ENCODE measurements around the gene GRAMD4. TPM values are rescaled to one million over a fixed set of nuclear protein-coding genes. Genes with fewer than 3 reads are reported as not detected.

The GRAMD4 gene
- total RNA-seq, 2 experiments from 2014 or later, result 41.2 to 42.1 TPM

DNA sequence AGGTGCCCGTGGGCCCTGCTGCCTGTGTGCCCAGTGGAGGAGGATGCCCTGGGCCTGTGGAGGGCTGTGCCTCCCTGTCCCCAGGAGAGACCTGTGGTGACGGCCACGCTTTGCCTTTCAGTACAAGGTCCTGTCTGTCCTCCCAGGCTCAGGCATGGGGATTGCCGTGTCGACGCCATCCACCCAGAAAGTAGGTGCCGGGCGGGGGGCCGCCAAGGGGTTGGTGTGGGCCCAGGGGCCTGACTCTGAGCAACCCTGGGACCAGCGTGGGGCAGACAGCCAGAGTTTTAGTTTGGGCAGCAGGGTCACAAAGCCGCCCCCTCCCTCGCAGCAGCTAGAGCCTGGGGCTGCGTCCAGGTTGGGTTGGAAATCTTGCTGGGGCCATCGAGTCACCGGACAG, 56.3 kb downstream of the GRAMD4 start:
- ChIA-PET POLR2A (no interaction called here), CTCF (no interaction called here)
- no peaks in the 10 kb centered on the region for H3K9me3 Mint-ChIP-seq (ENCODE audit: insufficient read depth)
- ATAC-seq, result no peak
- H3K27ac Mint-ChIP-seq, result peak overlapping the region; percentile 15
- no peaks in the 10 kb centered on the region for H3K36me3 Mint-ChIP-seq (ENCODE audit: low read depth)
- peaks cover 35% of the 10 kb centered on the region for H3K4me1 Mint-ChIP-seq (ENCODE audit: low read depth)
- no peak overlapping the region for H3K4me3 Mint-ChIP-seq
- no peaks in the 10 kb centered on the region for H3K27me3 Mint-ChIP-seq (ENCODE audit: low read depth)
- DNase-seq, result no peak

DNA sequence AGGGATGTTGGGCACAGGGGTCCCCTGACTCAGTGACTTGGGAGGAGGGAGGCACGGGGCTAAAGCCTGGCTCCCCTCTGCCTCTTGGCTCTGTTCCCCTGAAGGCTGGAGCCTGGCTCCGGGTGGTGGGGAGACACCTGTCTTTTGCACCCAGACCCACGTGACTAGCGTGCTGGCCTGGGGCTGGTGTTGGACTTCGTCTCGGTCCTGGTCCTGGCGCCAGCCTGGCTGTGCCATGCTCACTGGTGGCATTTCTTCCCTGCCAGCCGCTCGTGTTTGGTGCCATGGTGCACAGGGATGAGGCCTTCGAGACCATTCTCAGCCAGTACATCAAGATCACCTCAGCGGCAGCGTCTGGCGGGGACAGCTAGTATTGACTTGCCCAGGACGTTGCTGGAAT, 56.7 kb downstream of the GRAMD4 start:
- POLR2A ChIA-PET, result no interaction called here
- Mint-ChIP-seq H3K27me3 (ENCODE audit: low read depth) (no peaks in the 10 kb centered on the region), H3K4me3 (no peak overlapping the region), H3K36me3 (ENCODE audit: low read depth) (no peaks in the 10 kb centered on the region), H3K4me1 (ENCODE audit: low read depth) (peaks cover 35% of the 10 kb centered on the region), H3K9me3 (ENCODE audit: insufficient read depth) (no peaks in the 10 kb centered on the region), H3K27ac (no peak overlapping the region)
- no peak for ATAC-seq
- DNase-seq, result no peak
- CTCF ChIA-PET, result no interaction called here

DNA sequence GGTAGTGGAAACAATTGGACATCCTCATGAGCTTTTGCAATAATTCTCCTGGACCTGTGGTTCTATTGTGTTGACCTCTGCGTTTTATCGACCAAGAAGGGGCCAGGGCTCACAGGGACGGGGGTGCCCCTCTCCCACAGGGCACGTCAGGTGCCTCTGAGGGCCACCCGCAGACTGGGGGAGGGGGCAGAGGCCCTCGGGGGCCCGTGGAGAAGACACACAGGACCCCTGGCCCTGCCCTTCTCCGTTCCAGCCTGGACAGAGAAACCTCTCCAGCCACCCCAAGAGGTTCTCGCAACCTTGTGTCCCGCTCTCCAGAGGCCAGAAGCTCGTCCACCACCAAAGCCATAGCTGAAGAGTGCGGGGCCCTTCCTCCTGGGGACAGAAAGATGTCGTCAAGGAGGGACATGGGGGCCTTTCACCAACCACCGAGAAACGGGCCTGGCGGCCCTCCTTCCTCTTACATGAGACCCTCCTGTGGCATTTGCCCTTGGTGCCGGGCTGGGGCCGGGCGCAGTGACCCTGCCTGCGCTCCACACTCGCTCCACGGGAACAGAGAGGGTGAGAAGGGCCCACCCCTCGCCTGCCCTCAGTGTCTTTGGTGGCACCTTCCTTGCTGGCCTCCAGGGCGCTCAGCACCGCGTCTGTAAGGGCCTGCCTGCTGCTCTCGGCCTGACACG, 57.3 kb downstream of the GRAMD4 start:
- no peaks in the 10 kb centered on the region for H3K9me3 Mint-ChIP-seq (ENCODE audit: insufficient read depth)
- H3K36me3 Mint-ChIP-seq (ENCODE audit: low read depth), result no peaks in the 10 kb centered on the region
- no peak for ATAC-seq
- ChIA-PET POLR2A (no interaction called here), CTCF (no interaction called here)
- peaks cover 35% of the 10 kb centered on the region for H3K4me1 Mint-ChIP-seq (ENCODE audit: low read depth)
- H3K4me3 Mint-ChIP-seq, result no peak overlapping the region
- H3K27me3 Mint-ChIP-seq (ENCODE audit: low read depth), result no peaks in the 10 kb centered on the region
- DNase-seq, result no peak
- H3K27ac Mint-ChIP-seq, result peak overlapping the region; percentile 58

DNA sequence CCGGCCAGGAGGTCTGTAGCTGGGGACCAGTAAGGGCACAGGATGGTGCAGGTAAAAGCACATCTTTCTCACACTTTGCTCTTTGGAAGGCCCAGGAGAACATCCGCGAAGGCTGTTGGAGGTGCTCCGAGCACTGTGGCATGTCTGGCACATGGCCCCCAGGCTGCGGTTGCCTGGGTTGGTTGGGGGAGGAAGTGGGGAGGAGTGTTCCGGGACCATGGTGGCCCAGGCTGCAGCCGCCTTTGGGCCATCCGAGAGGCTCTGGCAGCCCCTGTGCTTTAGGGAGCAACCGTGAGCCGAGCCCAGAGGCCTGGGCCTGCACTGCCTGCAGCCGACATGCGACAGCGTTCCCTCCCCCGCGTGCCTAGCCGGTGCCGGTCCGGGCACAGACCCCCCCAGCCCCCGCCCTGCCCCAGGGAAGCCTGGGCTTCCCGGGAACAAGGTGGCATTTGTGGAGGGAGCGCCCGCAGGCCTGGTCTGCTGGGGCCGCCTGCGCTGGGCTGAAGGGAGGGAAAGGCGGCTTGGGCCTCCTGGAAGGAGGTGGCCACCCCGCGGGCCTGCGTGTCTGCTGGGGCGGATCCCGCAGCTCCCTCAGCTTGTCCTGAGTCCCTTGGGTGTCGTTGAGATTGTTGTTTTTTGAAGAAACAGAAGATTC, 57.9 kb downstream of the GRAMD4 start:
- H3K36me3 Mint-ChIP-seq (ENCODE audit: low read depth), result no peaks in the 10 kb centered on the region
- H3K27me3 Mint-ChIP-seq (ENCODE audit: low read depth), result no peaks in the 10 kb centered on the region
- no peaks in the 10 kb centered on the region for H3K9me3 Mint-ChIP-seq (ENCODE audit: insufficient read depth)
- H3K4me3 Mint-ChIP-seq, result no peak overlapping the region
- peak overlapping the region; percentile 58 for H3K27ac Mint-ChIP-seq
- DNase-seq, result peak; percentile 32
- ATAC-seq, result no peak
- peaks cover 28% of the 10 kb centered on the region for H3K4me1 Mint-ChIP-seq (ENCODE audit: low read depth)
- ChIA-PET POLR2A (no interaction called here), CTCF (interaction anchor here (1.1 kb wide), 1 partner anchor 114 kb away, joined by 3 read pairs; no protein-coding TSS in a partner anchor)

DNA sequence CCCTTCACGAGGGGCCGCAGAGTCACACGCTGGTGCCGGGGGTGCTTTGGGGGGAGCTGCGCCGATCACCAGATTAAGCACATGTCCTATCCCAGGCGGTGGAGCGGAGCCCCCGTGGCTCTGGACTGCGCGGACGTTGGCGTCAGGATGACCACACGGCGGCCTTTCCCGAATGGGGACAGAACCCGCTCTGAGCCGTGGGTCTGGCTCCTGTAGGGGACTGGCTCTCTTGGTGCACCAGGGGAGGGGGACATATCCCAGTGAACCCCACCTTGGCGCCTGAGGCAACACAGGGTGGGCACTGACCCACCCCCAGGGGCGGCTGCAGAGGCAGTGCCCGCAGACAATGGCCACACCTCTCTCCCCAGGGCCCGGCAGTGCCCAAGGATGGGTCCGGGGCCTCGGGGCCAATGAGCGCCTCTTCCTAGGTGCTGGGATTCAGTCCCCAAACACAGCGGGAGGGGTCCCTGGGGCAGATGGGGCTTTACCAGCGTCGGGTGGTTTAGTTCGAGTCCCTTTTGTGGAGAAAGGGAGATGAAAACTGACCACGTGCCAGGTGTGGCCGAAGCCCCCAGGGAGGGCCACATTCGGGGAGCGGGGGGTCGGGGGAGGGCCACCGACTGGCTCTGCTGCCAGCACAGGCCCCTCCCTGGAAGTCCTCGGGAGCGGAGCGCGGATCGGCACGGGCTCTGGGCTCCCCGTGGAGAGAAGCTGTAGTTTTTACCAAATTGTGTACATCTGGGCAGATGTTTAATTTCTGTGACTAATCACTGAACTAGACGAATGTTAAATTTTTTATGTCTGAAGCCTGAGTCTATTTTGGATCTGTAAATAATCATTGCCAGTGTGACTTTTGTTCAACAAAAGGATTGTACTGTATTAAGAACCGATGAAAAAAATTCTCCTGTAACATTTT, 58.9 kb downstream of the GRAMD4 start:
- Mint-ChIP-seq H3K36me3 (ENCODE audit: low read depth) (no peaks in the 10 kb centered on the region), H3K27ac (no peak overlapping the region)
- CTCF ChIA-PET, result interaction anchor here (1.1 kb wide), 1 partner anchor 115 kb away, joined by 3 read pairs; no protein-coding TSS in a partner anchor

DNA sequence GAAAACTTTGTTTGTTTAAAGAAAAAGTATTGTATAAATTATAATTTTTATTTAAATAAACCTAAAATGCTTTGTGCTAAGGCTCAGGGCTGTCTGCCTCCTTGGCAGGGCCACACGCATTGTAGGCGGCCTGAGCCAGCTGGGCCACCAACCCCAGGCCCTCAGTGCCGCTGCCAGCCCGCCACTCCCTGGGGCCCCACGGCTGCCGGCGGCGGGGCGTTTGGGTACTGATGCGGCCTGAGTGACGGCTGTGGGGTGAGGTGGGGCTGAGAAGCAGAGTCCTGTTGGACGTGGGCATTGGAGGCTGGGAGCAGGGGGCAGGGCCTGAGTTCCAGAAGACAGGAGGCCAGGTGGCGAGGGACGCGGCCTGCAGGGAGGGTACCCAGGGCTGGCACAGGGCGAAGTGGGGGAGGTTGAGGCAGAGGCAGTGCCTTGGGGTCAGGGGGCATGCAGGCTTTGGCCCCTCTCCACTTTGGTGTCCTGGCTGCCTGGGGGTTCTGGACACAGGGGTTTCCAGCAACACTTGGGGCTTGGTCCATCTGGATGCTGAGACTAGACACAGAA, 59.6 kb downstream of the GRAMD4 start:
- ATAC-seq, result no peak
- Mint-ChIP-seq H3K9me3 (ENCODE audit: insufficient read depth) (no peaks in the 10 kb centered on the region), H3K36me3 (ENCODE audit: low read depth) (no peaks in the 10 kb centered on the region), H3K27ac (no peak overlapping the region), H3K4me3 (no peak overlapping the region), H3K27me3 (ENCODE audit: low read depth) (no peaks in the 10 kb centered on the region), H3K4me1 (ENCODE audit: low read depth) (peaks cover 12% of the 10 kb centered on the region)
- CTCF ChIA-PET, result no interaction called here
- no peak for DNase-seq
- POLR2A ChIA-PET, result no interaction called here

More for the DNA sequence above, 58.9 kb downstream of the GRAMD4 start:
- ATAC-seq (no peak), DNase-seq (no peak)
- no peaks in the 10 kb centered on the region for H3K9me3 Mint-ChIP-seq (ENCODE audit: insufficient read depth)
- H3K27me3 Mint-ChIP-seq (ENCODE audit: low read depth), result no peaks in the 10 kb centered on the region
- H3K4me1 Mint-ChIP-seq (ENCODE audit: low read depth), result peaks cover 19% of the 10 kb centered on the region
- POLR2A ChIA-PET, result no interaction called here
- no peak overlapping the region for H3K4me3 Mint-ChIP-seq

DNA sequence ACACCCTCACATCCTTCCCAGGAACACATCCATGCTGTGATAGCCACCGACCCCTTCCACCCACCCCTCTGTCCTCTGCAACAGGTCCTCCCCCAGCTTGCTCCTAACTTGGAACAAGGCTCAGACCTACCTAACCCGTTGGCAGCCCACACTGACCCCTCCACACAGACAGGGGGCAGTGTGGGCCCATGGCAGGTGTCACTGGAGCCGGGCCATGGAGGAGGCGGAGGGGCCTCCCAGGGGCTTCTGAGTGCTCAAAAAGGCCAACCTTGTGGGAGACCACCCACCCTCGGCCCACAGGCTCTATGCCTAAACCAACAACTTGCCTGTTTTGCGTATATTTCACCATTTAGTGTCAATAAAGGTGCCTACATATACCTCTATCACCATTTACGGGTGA, 60.8 kb downstream of the GRAMD4 start:
- no peak overlapping the region for H3K27ac Mint-ChIP-seq
- ATAC-seq, result peak; percentile 43

DNA sequence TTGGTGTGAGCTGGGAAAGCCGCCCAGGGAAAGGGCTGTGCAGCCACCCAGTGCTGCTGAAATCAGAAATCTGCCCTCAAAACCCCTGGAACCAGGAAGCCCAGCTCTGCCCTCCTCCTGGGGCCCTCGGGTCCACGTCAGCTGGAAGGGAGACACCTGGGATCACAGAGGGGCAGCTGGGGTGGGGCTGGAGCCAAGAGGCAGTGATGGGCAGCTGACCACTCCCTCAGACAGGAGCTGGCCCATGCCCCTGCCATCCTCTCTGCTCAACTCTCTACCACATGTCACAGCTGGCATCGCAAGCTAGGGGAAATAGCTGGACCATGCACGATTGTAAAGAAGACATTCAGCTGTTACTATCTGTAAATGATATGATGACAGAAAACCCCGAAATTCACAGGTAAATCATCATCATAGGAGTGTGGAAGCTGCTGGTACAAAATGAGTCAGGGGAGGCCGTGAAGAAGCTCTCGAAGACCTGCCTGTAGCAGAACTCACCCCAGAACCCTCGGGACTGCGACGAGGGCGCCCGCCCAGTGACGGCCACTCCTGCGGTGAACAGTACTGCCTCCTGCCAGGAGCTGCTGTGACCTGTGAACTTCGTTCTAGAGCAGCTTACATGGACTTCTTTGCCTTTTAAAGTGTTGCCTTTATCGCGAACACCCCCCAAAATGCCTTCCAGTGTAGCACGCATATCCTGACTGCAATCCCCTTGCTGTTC, 62.0 kb downstream of the GRAMD4 start:
- Mint-ChIP-seq H3K27me3 (ENCODE audit: low read depth) (no peaks in the 10 kb centered on the region), H3K4me3 (no peak overlapping the region), H3K9me3 (ENCODE audit: insufficient read depth) (no peaks in the 10 kb centered on the region), H3K36me3 (ENCODE audit: low read depth) (peaks cover 16% of the 10 kb centered on the region), H3K4me1 (ENCODE audit: low read depth) (peaks cover 22% of the 10 kb centered on the region), H3K27ac (no peak overlapping the region)
- no peak for DNase-seq
- ChIA-PET POLR2A (interaction anchor here (0.6 kb wide), 1 partner anchor 81 kb away, joined by 3 read pairs; the partner anchor contains the start of gene TBC1D22A), CTCF (interaction anchor here (0.8 to 1.5 kb wide), 3 partner anchors 69 to 125 kb away, joined by 3 to 6 read pairs (median 3); no protein-coding TSS in a partner anchor)
- no peak for ATAC-seq

More for the DNA sequence above, 60.8 kb downstream of the GRAMD4 start:
- ChIA-PET CTCF (interaction anchor here (1.0 kb wide), 1 partner anchor 117 kb away, joined by 3 read pairs; no protein-coding TSS in a partner anchor), POLR2A (no interaction called here)
- peaks cover 9% of the 10 kb centered on the region for H3K36me3 Mint-ChIP-seq (ENCODE audit: low read depth)
- peak; percentile 31 for DNase-seq
- no peaks in the 10 kb centered on the region for H3K27me3 Mint-ChIP-seq (ENCODE audit: low read depth)
- H3K9me3 Mint-ChIP-seq (ENCODE audit: insufficient read depth), result no peaks in the 10 kb centered on the region
- no peak overlapping the region for H3K4me3 Mint-ChIP-seq
- H3K4me1 Mint-ChIP-seq (ENCODE audit: low read depth), result peaks cover 15% of the 10 kb centered on the region

DNA sequence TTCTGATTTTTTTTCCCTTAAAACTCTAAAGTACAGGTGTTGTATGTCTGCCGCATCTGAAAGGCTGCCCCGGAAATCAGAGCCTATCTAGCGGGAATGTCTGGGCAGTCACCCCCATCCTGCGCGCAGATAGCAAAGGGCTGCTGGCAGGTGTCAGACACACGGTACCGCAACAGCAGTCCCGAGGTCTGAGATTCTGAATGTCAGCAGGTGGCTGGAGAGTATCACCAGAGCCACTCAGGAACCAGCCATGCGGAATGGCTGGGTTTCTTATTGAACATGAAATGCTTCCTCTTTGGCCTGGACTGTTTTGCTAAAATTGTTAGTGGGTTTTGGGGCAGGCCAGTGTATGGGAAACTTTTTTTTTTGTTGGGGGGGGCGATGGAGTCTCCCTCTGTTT, 64.5 kb downstream of the GRAMD4 start:
- Mint-ChIP-seq H3K27ac (no peak overlapping the region), H3K9me3 (ENCODE audit: insufficient read depth) (no peaks in the 10 kb centered on the region), H3K4me3 (no peak overlapping the region), H3K27me3 (ENCODE audit: low read depth) (no peaks in the 10 kb centered on the region), H3K36me3 (ENCODE audit: low read depth) (peaks cover 27% of the 10 kb centered on the region), H3K4me1 (ENCODE audit: low read depth) (peaks cover 15% of the 10 kb centered on the region)
- CTCF ChIA-PET, result interaction anchor here (1.4 kb wide), 1 partner anchor 121 kb away, joined by 5 read pairs; no protein-coding TSS in a partner anchor
- DNase-seq, result no peak
- POLR2A ChIA-PET, result no interaction called here
- no peak for ATAC-seq

DNA sequence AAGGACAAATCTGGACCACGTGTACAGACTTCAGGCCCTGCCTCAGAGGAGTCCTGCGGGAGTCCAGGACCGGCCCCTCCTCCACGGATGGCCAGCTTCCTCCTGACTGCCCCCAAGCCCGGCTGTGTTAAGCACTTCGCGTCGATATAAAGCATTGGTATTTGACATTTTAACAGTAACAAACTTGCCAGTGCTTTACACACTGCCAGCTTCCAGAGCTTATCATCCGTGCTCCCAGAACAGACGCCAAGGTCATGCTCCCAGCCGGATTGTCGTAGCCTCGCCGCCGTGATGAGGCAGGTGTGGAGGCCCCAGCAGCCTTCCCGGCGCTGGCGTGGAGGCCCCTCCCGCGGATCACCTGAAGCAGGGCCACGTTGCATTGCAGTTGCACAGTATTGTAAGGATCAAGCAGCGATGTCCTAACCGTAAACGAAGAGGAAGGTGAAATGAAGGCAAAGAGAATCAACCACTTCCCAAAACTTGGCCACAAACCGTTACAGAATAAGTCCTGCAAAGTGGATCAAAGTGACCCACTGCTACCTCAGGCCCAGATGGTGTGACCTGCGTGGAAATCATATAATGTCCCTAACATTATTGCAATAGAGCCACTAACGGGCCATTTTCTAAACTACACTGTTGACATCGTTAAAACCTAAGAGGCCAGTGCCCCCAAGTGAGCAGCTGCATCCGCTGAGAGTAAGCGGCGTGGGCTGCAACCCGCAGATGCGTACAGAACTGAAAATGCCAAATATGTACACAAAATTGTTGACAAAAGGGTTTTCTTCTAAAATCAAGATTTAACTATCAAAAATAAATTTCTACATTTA, 66.2 kb downstream of the GRAMD4 start:
- Mint-ChIP-seq H3K36me3 (ENCODE audit: low read depth) (peaks cover 37% of the 10 kb centered on the region), H3K27ac (no peak overlapping the region), H3K4me3 (no peak overlapping the region), H3K4me1 (ENCODE audit: low read depth) (peaks cover 15% of the 10 kb centered on the region), H3K27me3 (ENCODE audit: low read depth) (no peaks in the 10 kb centered on the region), H3K9me3 (ENCODE audit: insufficient read depth) (no peaks in the 10 kb centered on the region)
- CTCF ChIA-PET, result no interaction called here
- no peak for ATAC-seq
- POLR2A ChIA-PET, result no interaction called here
- no peak for DNase-seq
